ENCODE data around the gene CES3. TPM values are rescaled to one million over a fixed set of nuclear protein-coding genes. Genes with fewer than 3 reads are reported as not detected.

The CES3 gene
- total and polyA plus RNA-seq, 2 experiments from 2014 or later: 6.4 to 12.8 TPM

GRCh38 chr16:66936889-66937554, 24.0 kb upstream of the CES3 start:
- no peaks in the 10 kb centered on the region for H3K27me3 ChIP-seq
- TF ChIP-seq CTCF (IDR thresholded peaks at IDR 0.05; ENCODE audit: low read depth, low read length): no peak
- H3K4me1 ChIP-seq (ENCODE audit: low read depth): peaks cover 19% of the 10 kb centered on the region
- peaks cover 22% of the 10 kb centered on the region for H3K36me3 ChIP-seq
- no peak for DNase-seq (ENCODE audit: low read depth in 1 of 2, low spot score in 1 of 2)
- H3K27ac ChIP-seq: no peak overlapping the region
- H3K4me3 ChIP-seq: no peak overlapping the region
- no peaks in the 10 kb centered on the region for H3K9me3 ChIP-seq (ENCODE audit: low read depth)

GRCh38 chr16:66937725-66938337, 23.2 kb upstream of the CES3 start:
- peaks cover 27% of the 10 kb centered on the region for H3K36me3 ChIP-seq

GRCh38 chr16:66939366-66939765, 21.7 kb upstream of the CES3 start:
- Histone ChIP-seq H3K36me3 (peaks cover 28% of the 10 kb centered on the region), H3K4me3 (no peak overlapping the region), H3K27me3 (no peaks in the 10 kb centered on the region), H3K9me3 (ENCODE audit: low read depth) (no peaks in the 10 kb centered on the region), H3K27ac (no peak overlapping the region), H3K4me1 (ENCODE audit: low read depth) (peaks cover 12% of the 10 kb centered on the region)
- DNase-seq (ENCODE audit: low read depth in 1 of 2, low spot score in 1 of 2): no peak
- TF ChIP-seq CTCF (IDR thresholded peaks at IDR 0.05; ENCODE audit: low read depth, low read length): no peak

More at GRCh38 chr16:66937725-66938337, 23.2 kb upstream of the CES3 start:
- Histone ChIP-seq H3K27me3 (no peaks in the 10 kb centered on the region), H3K4me1 (ENCODE audit: low read depth) (peaks cover 19% of the 10 kb centered on the region), H3K4me3 (no peak overlapping the region), H3K9me3 (ENCODE audit: low read depth) (no peaks in the 10 kb centered on the region), H3K27ac (no peak overlapping the region)
- DNase-seq (ENCODE audit: low read depth in 1 of 2, low spot score in 1 of 2): no peak
- no peak for TF ChIP-seq CTCF (IDR thresholded peaks at IDR 0.05; ENCODE audit: low read depth, low read length)

- no peaks in the 10 kb centered on the region for H3K9me3 ChIP-seq (ENCODE audit: low read depth)
- DNase-seq (ENCODE audit: low read depth in 1 of 2, low spot score in 1 of 2): no peak
- peaks cover 11% of the 10 kb centered on the region for H3K4me1 ChIP-seq (ENCODE audit: low read depth)
- H3K36me3 ChIP-seq: peaks cover 28% of the 10 kb centered on the region
- H3K27ac ChIP-seq: no peak overlapping the region
- no peaks in the 10 kb centered on the region for H3K27me3 ChIP-seq
- no peak for TF ChIP-seq CTCF (IDR thresholded peaks at IDR 0.05; ENCODE audit: low read depth, low read length)
- no peak overlapping the region for H3K4me3 ChIP-seq
Measured at GRCh38 chr16:66940236-66940635, 20.8 kb upstream of the CES3 start.

GRCh38 chr16:66942981-66943380, 18.1 kb upstream of the CES3 start:
- no peak for DNase-seq (ENCODE audit: low read depth in 1 of 2, low spot score in 1 of 2)
- H3K27me3 ChIP-seq: peaks cover 6% of the 10 kb centered on the region
- no peak for TF ChIP-seq CTCF (IDR thresholded peaks at IDR 0.05; ENCODE audit: low read depth, low read length)
- H3K4me1 ChIP-seq (ENCODE audit: low read depth): no peaks in the 10 kb centered on the region
- no peak overlapping the region for H3K27ac ChIP-seq
- no peak overlapping the region for H3K4me3 ChIP-seq
- no peaks in the 10 kb centered on the region for H3K9me3 ChIP-seq (ENCODE audit: low read depth)
- peaks cover 28% of the 10 kb centered on the region for H3K36me3 ChIP-seq

Data from cardiac muscle cell (in vitro differentiated cells and primary cell).